Spleen (tissue), 11 donors: ENCODE measurements around the gene BCO2. TPM values are rescaled to one million over a fixed set of nuclear protein-coding genes. Genes with fewer than 3 reads are reported as not detected.
"Not testable (repeated sequence)": the region's sequence is repeated elsewhere in the genome, so short reads cannot be mapped to it uniquely, and the experiment has no call there.

ENCODE experiments used
- DNase-seq: peaks from one replicate; pipeline ENCODE4 v3.0.0-alpha.2; 2020
- H3K27ac ChIP-seq, 8 donors: fragments of 200-600 bp; sonication (generic) in 7 of 8; 1 replicate in 4 of 8; 2 replicates in 4 of 8; pipeline versions ENCODE4 v1.5.0 to v1.8.0; 2016 to 2021; ENCODE audit warnings: inconsistent platforms in 4 of 8, mild to moderate bottlenecking in 4 of 8, moderate library complexity in 1 of 8
- H3K27me3 ChIP-seq, 7 donors: fragments of 200-600 bp; sonication (generic) in 6 of 7; replicated peaks in 1 of 7; 1 replicate in 4 of 7; 2 replicates in 3 of 7; pipeline versions ENCODE4 v1.5.0 to v1.8.0; 2016 to 2021; ENCODE audit warnings: inconsistent platforms in 3 of 7, mild to moderate bottlenecking in 1 of 7
- H3K36me3 ChIP-seq, 6 donors: fragments of 200-600 bp; sonication (generic) in 5 of 6; 1 replicate in 4 of 6; 2 replicates in 2 of 6; pipeline versions ENCODE4 v1.5.0 to v1.8.0; 2016 to 2021; ENCODE audit warnings: inconsistent platforms in 2 of 6
- H3K4me1 ChIP-seq, 6 donors: fragments of 200-600 bp; sonication (generic) in 5 of 6; 1 replicate in 3 of 6; 2 replicates in 3 of 6; pipeline versions ENCODE4 v1.5.0 to v1.8.0; 2016 to 2021; ENCODE audit warnings: inconsistent platforms in 3 of 6
- H3K4me3 ChIP-seq, 8 donors: fragments of 200-600 bp; sonication (generic) in 7 of 8; 1 replicate in 4 of 8; 2 replicates in 4 of 8; pipeline versions ENCODE4 v1.5.0 to v1.8.0; 2016 to 2021; ENCODE audit warnings: inconsistent platforms in 4 of 8, mild to moderate bottlenecking in 4 of 8, moderate library complexity in 2 of 8
- H3K9me3 ChIP-seq, 8 donors: fragments of 200-600 bp; sonication (generic) in 7 of 8; 1 replicate in 4 of 8; 2 replicates in 4 of 8; pipeline versions ENCODE4 v1.5.0 to v1.8.0; 2016 to 2021; ENCODE audit warnings: inconsistent platforms in 4 of 8
- POLR2A ChIP-seq, 3 donors: fragments of 450-650 bp; IDR thresholded peaks; one replicate each; pipeline ENCODE4 v1.5.1; 2017; ENCODE audit warnings: antibody characterized with exemption in 3 of 3, mild to moderate bottlenecking in 1 of 3
- POLR2AphosphoS5 ChIP-seq, 3 donors: sonication (generic); formaldehyde crosslinking; IDR thresholded peaks; one replicate each; pipeline ENCODE4 v1.5.1; 2017; ENCODE audit warnings: antibody characterized with exemption in 3 of 3
- WGBS, 5 donors: extraction: QIAGEN DNeasy Blood & Tissue Kit in 3 of 5; methylation state at CpG; one replicate each; pipeline versions ENCODE4 v1.1.5 to v1.1.7; 2013 to 2018; 5-methylcytosine and 5-hydroxymethylcytosine counted together
- intact Hi-C: fragments of 100-400 bp; cut with DNase I; formaldehyde crosslinking; loops from one replicate; pipeline ENCODE4 v1.15.0; 2023; ENCODE audit warnings: low total_unique reads
- polyA plus RNA-seq, 3 donors: library from polyadenylated mRNA; stranded (reverse); fragments of 200-250 nt; gene quantifications; one replicate each; pipeline ENCODE4 v1.2.1, GENCODE V29; 2013
- total RNA-seq, 7 donors: library from RNA; depleted of rRNA in 3 of 7; stranded (reverse); fragments of >200 nt in 3 of 7; fragmentation: NEBNext Ultra II Directional in 4 of 7; extraction: Animal tissue kit (Norgen Biotek cat#: 25700) in 4 of 7; gene quantifications; one replicate each; pipeline versions ENCODE4 v1.1.0 to v1.2.1, GENCODE V29; 2016 to 2021
- TF ChIP-seq, protein P1 (sequence below), 11 experiments: fragments of 200-600 bp in 7 of 11; fragments of 450-650 bp in 4 of 11; sonication (generic) in 4 of 11; IDR thresholded peaks in 8 of 11; conservative IDR thresholded peaks in 3 of 11; 1 replicate in 7 of 11; 2 replicates in 4 of 11; pipeline versions ENCODE4 v1.4.0 to v1.8.0; 2016 to 2021; ENCODE audit warnings: antibody characterized with exemption in 11 of 11, inconsistent platforms in 4 of 11, mild to moderate bottlenecking in 1 of 11
- donor health status: healthy with polysubstance abuse.
- donor health status: DM: no; HTN: no; CAD: no; lungs with moderate emphysema.
- donor health status: DM: no; HTN: no; CAD: no.
- donor health status: Bipolar disorder and iron deficiency.
- donor health status: healthy.
- donor health status: DM: no; HTN: no; CAD: no.
- donor health status: DM: yes; HTN: yes; CAD: no.

BCO2 gene
- total and polyA plus RNA-seq, 10 donors = 1.6 to 7.8 (median 3.8) TPM

- 82 to 93% (median 88%) methylated on average over 2 of the region's 2 CpGs for WGBS, 5 donors
Observed at GRCh38 chr11:112196519-112197087, 21.3 kb downstream of the BCO2 start.

GRCh38 chr11:112199101-112199500, 23.8 kb downstream of the BCO2 start:
- intact Hi-C loops, H3K4me1 ChIP-seq, H3K36me3 ChIP-seq, H3K9me3 ChIP-seq, H3K27me3 ChIP-seq, H3K27ac ChIP-seq, DNase-seq, H3K4me3 ChIP-seq: not testable (repeated sequence)
- 79 to 94% (median 92%) methylated on average over 4 of the region's 4 CpGs for WGBS, 5 donors

More at GRCh38 chr11:112196519-112197087, 21.3 kb downstream of the BCO2 start:
- Histone ChIP-seq H3K4me1 (peaks cover 0 to 9% (median 0%) of the 10 kb centered on the region in 6 donors), H3K9me3 (peaks cover 0 to 5% (median 0%) of the 10 kb centered on the region in 8 donors), H3K4me3 (no peak overlapping the region), H3K36me3 (no peaks in the 10 kb centered on the region), H3K27me3 (no peaks in the 10 kb centered on the region), H3K27ac (no peak overlapping the region)
- no peak for TF ChIP-seq POLR2AphosphoS5 (IDR thresholded peaks at IDR 0.05)
- TF ChIP-seq, protein P1, sequence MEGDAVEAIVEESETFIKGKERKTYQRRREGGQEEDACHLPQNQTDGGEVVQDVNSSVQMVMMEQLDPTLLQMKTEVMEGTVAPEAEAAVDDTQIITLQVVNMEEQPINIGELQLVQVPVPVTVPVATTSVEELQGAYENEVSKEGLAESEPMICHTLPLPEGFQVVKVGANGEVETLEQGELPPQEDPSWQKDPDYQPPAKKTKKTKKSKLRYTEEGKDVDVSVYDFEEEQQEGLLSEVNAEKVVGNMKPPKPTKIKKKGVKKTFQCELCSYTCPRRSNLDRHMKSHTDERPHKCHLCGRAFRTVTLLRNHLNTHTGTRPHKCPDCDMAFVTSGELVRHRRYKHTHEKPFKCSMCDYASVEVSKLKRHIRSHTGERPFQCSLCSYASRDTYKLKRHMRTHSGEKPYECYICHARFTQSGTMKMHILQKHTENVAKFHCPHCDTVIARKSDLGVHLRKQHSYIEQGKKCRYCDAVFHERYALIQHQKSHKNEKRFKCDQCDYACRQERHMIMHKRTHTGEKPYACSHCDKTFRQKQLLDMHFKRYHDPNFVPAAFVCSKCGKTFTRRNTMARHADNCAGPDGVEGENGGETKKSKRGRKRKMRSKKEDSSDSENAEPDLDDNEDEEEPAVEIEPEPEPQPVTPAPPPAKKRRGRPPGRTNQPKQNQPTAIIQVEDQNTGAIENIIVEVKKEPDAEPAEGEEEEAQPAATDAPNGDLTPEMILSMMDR (IDR thresholded peaks at IDR 0.05 in 8 of 11, conservative IDR thresholded peaks at IDR 0.05 in 3 of 11) = no peak
- no peak for TF ChIP-seq POLR2A (IDR thresholded peaks at IDR 0.05)
- no peak for DNase-seq
- intact Hi-C loops = no loop called here

DNA sequence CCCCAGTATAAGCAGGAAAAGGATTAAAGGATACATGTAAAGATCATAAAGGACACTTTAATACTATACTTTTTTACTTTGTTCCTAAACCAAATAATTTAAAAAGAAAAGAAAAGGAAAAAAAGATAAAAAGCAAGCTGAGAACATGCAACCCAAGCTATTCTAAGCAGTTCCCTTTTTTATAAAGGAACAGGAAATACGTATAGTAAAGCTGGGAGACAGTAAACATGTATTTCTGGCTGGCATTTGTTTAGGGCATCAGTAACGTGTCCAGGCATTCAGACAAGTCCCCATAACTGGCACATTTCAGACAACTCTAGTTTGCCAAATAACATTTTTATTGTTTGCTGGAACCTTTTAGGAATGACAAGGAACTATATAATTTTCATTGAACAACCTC, 24.9 kb downstream of the BCO2 start:
- no peak overlapping the region for H3K27ac ChIP-seq
- intact Hi-C loops = no loop called here

GRCh38 chr11:112206071-112206470, 30.8 kb downstream of the BCO2 start:
- WGBS, 5 donors = 88 to 94% (median 92%) methylated on average over 19 to 23 of the region's 23 CpGs
- intact Hi-C loops = no loop called here
- no peaks in the 10 kb centered on the region for H3K36me3 ChIP-seq
- no peak overlapping the region for H3K27ac ChIP-seq
- no peak for DNase-seq
- H3K4me1 ChIP-seq = no peaks in the 10 kb centered on the region
- TF ChIP-seq, protein P1 (IDR thresholded peaks at IDR 0.05 in 8 of 11, conservative IDR thresholded peaks at IDR 0.05 in 3 of 11) = no peak
- TF ChIP-seq POLR2A (IDR thresholded peaks at IDR 0.05) = no peak
- TF ChIP-seq POLR2AphosphoS5 (IDR thresholded peaks at IDR 0.05) = no peak
- H3K27me3 ChIP-seq = no peaks in the 10 kb centered on the region
- no peak overlapping the region for H3K4me3 ChIP-seq
- no peaks in the 10 kb centered on the region for H3K9me3 ChIP-seq

More for the DNA sequence above, 24.9 kb downstream of the BCO2 start:
- Histone ChIP-seq H3K4me3 (no peak overlapping the region), H3K36me3 (no peaks in the 10 kb centered on the region), H3K9me3 (peaks cover 0 to 5% (median 0%) of the 10 kb centered on the region in 8 donors), H3K4me1 (peaks cover 0 to 9% (median 0%) of the 10 kb centered on the region in 6 donors), H3K27me3 (no peaks in the 10 kb centered on the region)
- TF ChIP-seq, protein P1 (IDR thresholded peaks at IDR 0.05 in 8 of 11, conservative IDR thresholded peaks at IDR 0.05 in 3 of 11) = no peak
- TF ChIP-seq POLR2A (IDR thresholded peaks at IDR 0.05) (no peak), POLR2AphosphoS5 (IDR thresholded peaks at IDR 0.05) (no peak)
- WGBS, 5 donors = 11 to 21% (median 16%) methylated on average over 2 of the region's 2 CpGs
- DNase-seq = no peak
